DMS153 treated with DMSO at 0.1 percent for 48 hours (cell line): ENCODE measurements around the gene TMEM174.

ENCODE experiments used
- DNase-seq: peaks from one replicate; lab custom pipeline; 2025; ENCODE audit not compliant: unreplicated experiment; lab: John Stamatoyannopoulos, UW

The TMEM174 gene

DNA sequence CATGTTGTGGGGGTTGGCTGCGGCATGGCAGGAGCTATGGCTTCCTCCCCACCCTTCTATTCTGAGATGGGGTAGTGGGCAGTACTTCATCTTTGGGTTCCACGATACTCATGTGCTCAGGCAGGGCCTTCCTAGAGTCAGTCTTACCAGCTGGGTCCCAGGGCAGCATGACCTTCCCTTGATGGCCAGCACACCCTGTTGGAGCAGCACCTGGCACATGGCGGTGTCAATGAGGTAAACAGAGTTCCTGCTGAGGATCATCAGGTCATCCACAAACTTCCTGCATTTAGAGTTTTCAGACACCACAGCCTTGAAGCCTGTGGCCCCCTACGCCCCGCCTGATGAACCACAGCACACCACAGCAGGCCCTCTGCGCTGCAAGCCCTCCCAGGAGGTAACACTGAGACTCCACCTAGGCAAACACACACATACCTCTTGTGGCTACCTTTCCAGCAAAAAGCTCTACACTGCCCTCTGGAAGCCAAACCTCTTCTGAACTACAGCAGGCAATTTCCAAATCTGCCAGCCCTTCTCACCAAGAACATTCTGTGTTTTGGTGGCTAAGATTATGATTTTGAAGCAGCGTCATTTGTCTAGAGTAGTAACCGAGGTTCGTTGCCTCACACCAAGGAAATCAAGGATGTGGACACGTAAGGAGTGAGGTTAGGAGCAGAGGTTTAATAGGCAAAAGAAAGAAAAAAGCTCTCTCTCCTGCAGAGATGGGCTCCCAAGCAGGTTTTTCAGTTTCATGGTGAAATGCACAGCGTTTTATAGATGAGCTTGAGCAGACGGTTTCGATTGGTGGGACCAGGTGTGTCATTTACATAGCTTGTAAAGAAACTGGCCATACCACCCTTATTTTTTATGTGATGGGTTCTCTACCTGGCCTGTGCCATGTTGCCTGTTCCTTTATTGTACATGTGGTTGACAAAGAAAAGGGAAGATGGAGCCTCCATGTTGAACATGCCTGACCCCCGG lies 20.3 kb upstream of the TMEM174 start:
- DNase-seq, result no peak

DNA sequence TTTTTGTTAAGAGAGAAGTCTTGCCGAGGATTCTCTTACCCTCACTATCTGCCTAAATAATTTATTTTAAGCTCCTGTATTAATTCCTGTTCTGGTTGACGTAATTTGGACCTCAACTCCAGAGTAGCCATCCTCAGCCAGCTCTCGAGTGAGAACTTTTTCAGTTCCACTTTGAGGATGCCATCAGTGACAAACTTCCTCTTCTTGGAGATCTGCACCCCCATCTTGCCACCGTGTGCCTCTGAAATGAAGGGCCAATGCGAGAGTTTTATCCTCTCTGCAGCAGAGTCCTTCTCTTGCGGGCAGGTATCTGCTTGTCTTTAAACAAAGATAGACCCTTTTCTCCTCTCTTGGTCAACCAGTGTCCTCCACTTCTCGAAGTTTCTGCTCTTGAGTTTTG lies 19.5 kb upstream of the TMEM174 start:
- DNase-seq, result no peak

- no peak for DNase-seq
These were observed 18.6 kb upstream of the TMEM174 start for GRCh38 chr5:73154208-73155006.

GRCh38 chr5:73155271-73156222 lies 17.4 kb upstream of the TMEM174 start:
- no peak for DNase-seq

DNA sequence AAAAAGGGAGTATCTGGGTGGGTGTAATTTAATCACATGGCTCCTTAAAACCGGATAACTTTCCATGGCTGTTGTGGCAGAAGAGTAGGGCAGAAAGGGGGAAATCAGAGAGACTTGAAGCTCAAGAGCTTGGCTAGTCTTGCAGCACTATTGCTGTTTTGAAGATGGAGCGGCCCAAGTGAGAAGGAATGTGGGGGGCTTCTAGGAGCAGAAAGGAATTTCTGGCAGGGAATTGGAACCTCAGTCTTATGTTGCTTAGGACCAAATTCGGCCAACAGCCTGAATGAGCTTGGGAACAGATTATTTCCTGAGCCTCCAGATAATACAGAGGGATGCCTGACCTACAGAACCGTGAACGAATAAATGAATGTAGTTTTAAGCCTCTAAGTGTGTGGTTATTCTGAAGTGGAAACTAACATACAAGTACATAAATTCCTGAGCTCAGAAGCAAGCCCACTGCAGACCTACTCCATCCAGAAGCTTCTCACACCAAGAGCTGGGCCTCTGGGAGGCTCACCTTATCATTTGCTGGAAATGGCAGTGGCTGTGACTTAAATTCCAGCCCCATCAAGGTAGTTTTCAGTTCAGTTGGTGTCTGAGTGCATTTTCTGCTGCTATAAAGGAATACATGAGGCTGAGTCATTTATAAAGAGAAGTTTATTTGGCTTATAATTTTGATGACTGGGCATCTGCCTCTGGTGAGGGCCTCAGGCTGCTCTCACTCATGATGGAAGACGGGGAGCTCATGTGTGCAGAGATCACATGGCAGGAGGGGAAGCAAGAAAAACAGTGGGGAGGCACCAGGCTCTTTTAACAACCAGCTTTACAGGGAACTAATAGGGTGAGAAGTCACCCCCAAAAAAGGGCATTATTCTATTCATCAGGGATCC lies 15.3 kb upstream of the TMEM174 start:
- no peak for DNase-seq

GRCh38 chr5:73158313-73158712 lies 14.7 kb upstream of the TMEM174 start:
- no peak for DNase-seq

DNA sequence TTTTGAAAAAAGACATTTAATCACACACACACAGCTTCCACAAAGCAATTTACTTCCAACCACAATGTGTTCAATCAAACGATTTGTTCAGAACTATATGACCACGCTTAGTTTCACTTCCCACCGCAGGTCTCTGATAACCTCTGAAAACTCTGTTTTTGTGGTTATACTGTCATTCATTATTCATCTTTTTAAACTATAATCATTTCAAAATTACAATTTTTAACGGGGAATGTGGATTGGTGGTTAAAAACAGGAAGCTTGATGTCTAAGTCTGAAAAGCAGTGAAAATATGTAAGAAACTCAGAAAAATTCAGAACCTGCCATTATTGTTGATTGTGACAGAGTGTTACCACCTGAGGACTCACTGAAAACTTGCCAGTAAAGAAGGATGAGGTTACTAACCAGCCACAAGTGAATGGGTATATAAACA lies 12.7 kb upstream of the TMEM174 start:
- no peak for DNase-seq

DNA sequence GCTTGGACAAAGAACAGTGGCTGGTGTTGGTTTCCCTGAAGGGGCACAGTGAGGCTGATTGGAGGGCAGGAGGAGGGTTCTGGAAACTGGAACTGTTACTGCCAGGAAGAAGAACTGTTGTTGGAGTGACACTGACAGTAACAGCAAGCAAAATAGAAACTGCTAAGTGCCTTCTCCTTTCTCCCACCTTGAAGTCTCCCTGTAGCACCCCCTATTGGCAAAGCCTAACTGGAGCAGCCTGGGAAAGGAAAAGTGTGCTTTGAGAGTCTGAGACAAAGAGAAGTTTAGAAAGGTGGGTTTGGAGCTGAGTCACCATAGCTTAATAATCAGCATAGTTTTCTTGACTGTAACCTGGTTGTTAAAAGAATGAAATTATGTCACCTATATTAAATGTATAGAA lies 2.5 kb upstream of the TMEM174 start:
- no peak for DNase-seq

DNA sequence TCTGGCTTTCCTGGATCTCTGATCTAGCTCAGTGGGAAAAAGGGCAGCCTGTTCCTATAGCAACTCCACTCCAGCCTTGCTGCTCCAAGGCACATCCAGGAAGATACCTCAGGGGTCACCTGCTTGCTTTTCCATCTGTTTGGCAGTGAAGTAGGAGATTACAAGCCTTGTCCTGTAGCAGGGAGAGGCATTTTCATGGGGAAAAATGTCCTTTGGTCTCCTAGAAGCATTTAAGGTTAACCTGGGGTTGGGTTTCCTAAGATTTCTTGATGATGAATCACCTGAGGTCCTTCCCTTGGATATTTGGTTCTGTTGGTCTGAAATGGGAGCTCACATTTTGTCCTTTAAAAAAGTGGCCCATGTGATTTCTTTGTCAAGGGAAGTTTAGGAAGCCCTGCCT lies 1.5 kb upstream of the TMEM174 start:
- DNase-seq, result no peak

DNA sequence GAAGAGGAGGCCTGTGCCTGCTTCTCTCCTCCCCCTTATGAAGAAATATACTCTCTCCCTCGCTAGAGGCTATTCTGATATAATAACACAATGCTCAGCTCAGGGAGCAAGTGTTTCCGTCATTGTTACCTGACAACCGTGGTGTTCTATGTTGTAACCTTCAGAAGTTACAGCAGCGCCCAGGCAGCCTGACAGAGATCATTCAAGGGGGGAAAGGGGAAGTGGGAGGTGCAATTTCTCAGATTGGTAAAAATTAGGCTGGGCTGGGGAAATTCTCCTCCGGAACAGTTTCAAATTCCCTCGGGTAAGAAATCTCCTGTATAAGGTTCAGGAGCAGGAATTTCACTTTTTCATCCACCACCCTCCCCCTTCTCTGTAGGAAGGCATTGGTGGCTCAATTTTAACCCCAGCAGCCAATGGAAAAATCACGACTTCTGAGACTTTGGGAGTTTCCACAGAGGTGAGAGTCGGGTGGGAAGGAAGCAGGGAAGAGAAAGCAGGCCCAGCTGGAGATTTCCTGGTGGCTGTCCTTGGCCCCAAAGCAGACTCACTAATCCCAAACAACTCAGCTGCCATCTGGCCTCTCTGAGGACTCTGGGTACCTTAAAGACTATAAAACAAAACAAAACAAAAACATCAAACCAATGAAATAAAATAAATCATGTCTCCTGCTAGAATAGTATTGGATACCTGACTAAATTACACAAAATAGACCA lies 1.3 kb downstream of the TMEM174 start:
- DNase-seq, result no peak

DNA sequence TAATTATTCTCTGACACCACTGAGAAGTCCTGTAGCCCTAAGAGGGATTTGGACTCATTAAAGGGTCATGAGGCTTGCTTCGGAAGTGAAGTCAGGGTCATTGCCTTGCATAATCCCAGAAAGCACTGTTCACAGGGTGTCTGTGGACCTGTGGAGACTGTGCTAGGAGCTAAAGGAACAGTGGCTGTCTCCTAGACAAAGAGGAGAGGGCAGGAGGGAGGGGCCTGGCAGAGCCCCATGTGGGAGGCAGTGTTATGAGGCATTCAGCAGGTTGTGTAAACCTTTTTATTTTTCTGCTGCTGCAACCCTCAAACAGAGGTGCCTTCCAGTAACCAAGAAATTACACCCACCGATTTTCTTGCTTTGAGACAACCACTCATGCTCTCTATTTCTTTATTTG lies 3.3 kb downstream of the TMEM174 start:
- no peak for DNase-seq

- DNase-seq, result no peak
These were observed 5.3 kb downstream of the TMEM174 start for GRCh38 chr5:73178265-73178664.

- DNase-seq, result no peak
These were observed 6.7 kb downstream of the TMEM174 start for GRCh38 chr5:73179730-73180129.

GRCh38 chr5:73180566-73180965 lies 7.6 kb downstream of the TMEM174 start:
- DNase-seq, result no peak

DNA sequence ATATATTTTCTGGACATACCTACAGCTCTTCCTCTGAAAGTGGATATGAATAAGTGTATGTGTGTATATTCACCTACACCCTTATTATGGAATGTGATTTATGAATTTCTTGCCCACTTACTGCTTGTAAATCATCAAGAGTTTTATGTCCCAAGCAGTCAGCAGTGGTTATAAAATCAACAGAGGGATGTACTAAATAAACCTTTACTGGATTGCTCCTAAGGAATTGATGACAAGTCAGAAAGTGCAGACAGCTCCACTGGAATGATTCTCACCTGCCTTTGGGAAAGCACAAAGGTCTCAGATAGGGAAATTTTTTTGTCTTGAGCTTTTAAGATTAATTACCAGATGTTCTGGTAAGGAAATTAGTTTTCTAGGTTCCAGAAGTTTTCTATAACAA lies 9.3 kb downstream of the TMEM174 start:
- no peak for DNase-seq

GRCh38 chr5:73183000-73183399 lies 10.0 kb downstream of the TMEM174 start:
- no peak for DNase-seq

GRCh38 chr5:73183481-73183891 lies 10.5 kb downstream of the TMEM174 start:
- DNase-seq, result no peak

- no peak for DNase-seq
These were observed 14.0 kb downstream of the TMEM174 start for GRCh38 chr5:73186976-73187375.
